B cell (primary cell): ENCODE data around the gene DCHS1. TPM values are rescaled to one million over a fixed set of nuclear protein-coding genes. Genes with fewer than 3 reads are reported as not detected.

ENCODE experiments used
- ATAC-seq: fragments of 200-7000 bp; cut with Tn5 transposase; one replicate; pipeline ENCODE4 v1.10.0; 2021; ENCODE audit warnings: low read depth, mild to moderate bottlenecking, moderate number of reproducible peaks, moderate library complexity
- CTCF ChIA-PET: fragments of 350-600 bp; sonication (Branson Sonifier 250); formaldehyde crosslinking; loops from one replicate; lab custom pipeline; 2021; ENCODE audit warnings: antibody characterized with exemption, inconsistent platforms; lab: Charles Lee
- POLR2A ChIA-PET: fragments of 350-600 bp; sonication (Branson Sonifier 250); formaldehyde crosslinking; loops from one replicate; lab custom pipeline; 2021; ENCODE audit warnings: antibody characterized with exemption; lab: Charles Lee
- DNase-seq: peaks from one replicate; pipeline ENCODE4 v3.0.0; 2013
- H2AFZ ChIP-seq: 2 replicates; pipeline ENCODE4 v1.6.1; 2012; ENCODE audit warnings: mild to moderate bottlenecking, low read depth, low read length; ENCODE audit not compliant: insufficient read depth, poor library complexity, severe bottlenecking
- H3K27ac ChIP-seq, 2 donors: 1 replicate in 1 of 2; 2 replicates in 1 of 2; pipeline ENCODE4 v1.5.1; 2012 to 2013; ENCODE audit warnings: low read length in 2 of 2, mild to moderate bottlenecking in 2 of 2, moderate library complexity in 1 of 2
- H3K27me3 ChIP-seq, 4 experiments: fragments of 200-600 bp in 1 of 4; sonication (generic) in 1 of 4; replicated peaks in 1 of 4; 1 replicate in 2 of 4; 2 replicates in 2 of 4; pipeline versions ENCODE4 v1.6.1 to v1.7.0; 2013 to 2016; ENCODE audit warnings: low read length in 3 of 4, mild to moderate bottlenecking in 2 of 4, mixed read lengths in 1 of 4, moderate library complexity in 1 of 4; ENCODE audit not compliant: insufficient read depth in 4 of 4, control insufficient read depth in 3 of 4; ENCODE audit errors: control extremely low read depth in 1 of 4
- H3K36me3 ChIP-seq, 2 experiments: replicated peaks in 1 of 2; 1 replicate in 1 of 2; 2 replicates in 1 of 2; pipeline versions ENCODE4 v1.6.1 to v1.7.1; 2013; ENCODE audit warnings: low read length in 1 of 2; ENCODE audit not compliant: insufficient read depth in 2 of 2, control insufficient read depth in 1 of 2; ENCODE audit errors: control extremely low read depth in 1 of 2, extremely low read depth in 1 of 2
- H3K4me1 ChIP-seq, 2 donors: fragments of 200-600 bp in 1 of 2; sonication (generic) in 1 of 2; 1 replicate in 1 of 2; 2 replicates in 1 of 2; pipeline versions ENCODE4 v1.5.1 to v1.6.1; 2013 to 2017; ENCODE audit warnings: low read length in 2 of 2; ENCODE audit not compliant: control insufficient read depth in 2 of 2, insufficient read depth in 2 of 2
- H3K4me2 ChIP-seq: replicated peaks from 2 replicates; pipeline ENCODE3; 2012; ENCODE audit warnings: mild to moderate bottlenecking, low read depth, low read length; ENCODE audit not compliant: poor library complexity, severe bottlenecking
- H3K4me3 ChIP-seq, 5 experiments: fragments of 200-600 bp in 1 of 5; sonication (generic) in 1 of 5; 1 replicate in 3 of 5; 2 replicates in 2 of 5; pipeline versions ENCODE4 v1.5.1 to v1.7.0; 2011 to 2016; ENCODE audit warnings: low read length in 4 of 5, mild to moderate bottlenecking in 4 of 5, low read depth in 2 of 5, control low read depth in 1 of 5, moderate library complexity in 1 of 5; ENCODE audit not compliant: insufficient read depth in 1 of 5; ENCODE audit errors: control extremely low read depth in 1 of 5, extremely low read depth in 1 of 5
- H3K79me2 ChIP-seq: fragments of 200-600 bp; sonication (generic); one replicate; pipeline ENCODE4 v1.6.0; 2016; ENCODE audit warnings: low read length; ENCODE audit not compliant: control insufficient read depth, insufficient read depth
- H3K9ac ChIP-seq: fragments of 200-600 bp; sonication (generic); 2 replicates; pipeline ENCODE4 v1.6.1; 2017; ENCODE audit warnings: mild to moderate bottlenecking, low read length, moderate library complexity
- H3K9me3 ChIP-seq, 3 donors: one replicate each; pipeline versions ENCODE4 v1.6.1 to v1.7.1; 2013; ENCODE audit warnings: low read length in 2 of 3; ENCODE audit not compliant: control insufficient read depth in 2 of 3, insufficient read depth in 1 of 3; ENCODE audit errors: control extremely low read depth in 1 of 3
- H4K20me1 ChIP-seq: 2 replicates; pipeline ENCODE4 v1.6.0; 2012; ENCODE audit warnings: mild to moderate bottlenecking, low read length; ENCODE audit not compliant: insufficient read depth, control insufficient read depth, poor library complexity, severe bottlenecking
- H3K27ac Mint-ChIP-seq: one replicate; pipeline ENCODE4 v1.8.0; 2021; ENCODE audit warnings: mixed read lengths
- H3K27me3 Mint-ChIP-seq: one replicate; pipeline ENCODE4 v1.8.0; 2021; ENCODE audit warnings: mixed read lengths
- H3K4me1 Mint-ChIP-seq: one replicate; pipeline ENCODE4 v1.8.0; 2021; ENCODE audit warnings: mixed read lengths
- H3K4me3 Mint-ChIP-seq: one replicate; pipeline ENCODE4 v1.8.0; 2021; ENCODE audit warnings: mixed read lengths
- H3K9me3 Mint-ChIP-seq: one replicate; pipeline ENCODE4 v1.8.0; 2022; ENCODE audit warnings: mixed read lengths; ENCODE audit not compliant: insufficient read depth
- EZH2 ChIP-seq: IDR thresholded peaks from 2 replicates; pipeline ENCODE4 v1.6.1; 2012; ENCODE audit warnings: borderline replicate concordance, low read depth, mild to moderate bottlenecking, moderate library complexity, low read length; ENCODE audit not compliant: insufficient read depth, poor library complexity, severe bottlenecking
- WGBS: methylation state at CpG from one replicate; pipeline ENCODE4 v1.1.5; 2013; ENCODE audit warnings: missing lambda C conversion rate; ENCODE audit not compliant: insufficient coverage; 5-methylcytosine and 5-hydroxymethylcytosine counted together
- intact Hi-C: fragments of 100-400 bp; cut with micrococcal nuclease; formaldehyde crosslinking; loops from one replicate; pipeline ENCODE4 v1.10.0; 2022
- polyA plus RNA-seq: library from polyadenylated mRNA; depleted of rRNA; stranded (reverse); fragments of >200 nt; gene quantifications from 2 replicates; pipeline ENCODE4 v1.2.3, GENCODE V29; 2012
- total RNA-seq, 2 donors: library from RNA; stranded (reverse); fragments of 120-200 nt in 1 of 2; gene quantifications; 1 replicate in 1 of 2; 2 replicates in 1 of 2; pipeline versions ENCODE4 v1.2.3 to v1.2.4, GENCODE V29; 2013 to 2022
- TF ChIP-seq, protein P1 (sequence below): fragments of 200-600 bp; IDR thresholded peaks from one replicate; pipeline ENCODE4 v1.8.0; 2022; ENCODE audit warnings: antibody characterized with exemption, mild to moderate bottlenecking

The DCHS1 gene
- total and polyA plus RNA-seq, 2 donors (not counting 1 experiment from before 2014, with no cell fraction given), result 0.31 to 0.84 TPM

DNA sequence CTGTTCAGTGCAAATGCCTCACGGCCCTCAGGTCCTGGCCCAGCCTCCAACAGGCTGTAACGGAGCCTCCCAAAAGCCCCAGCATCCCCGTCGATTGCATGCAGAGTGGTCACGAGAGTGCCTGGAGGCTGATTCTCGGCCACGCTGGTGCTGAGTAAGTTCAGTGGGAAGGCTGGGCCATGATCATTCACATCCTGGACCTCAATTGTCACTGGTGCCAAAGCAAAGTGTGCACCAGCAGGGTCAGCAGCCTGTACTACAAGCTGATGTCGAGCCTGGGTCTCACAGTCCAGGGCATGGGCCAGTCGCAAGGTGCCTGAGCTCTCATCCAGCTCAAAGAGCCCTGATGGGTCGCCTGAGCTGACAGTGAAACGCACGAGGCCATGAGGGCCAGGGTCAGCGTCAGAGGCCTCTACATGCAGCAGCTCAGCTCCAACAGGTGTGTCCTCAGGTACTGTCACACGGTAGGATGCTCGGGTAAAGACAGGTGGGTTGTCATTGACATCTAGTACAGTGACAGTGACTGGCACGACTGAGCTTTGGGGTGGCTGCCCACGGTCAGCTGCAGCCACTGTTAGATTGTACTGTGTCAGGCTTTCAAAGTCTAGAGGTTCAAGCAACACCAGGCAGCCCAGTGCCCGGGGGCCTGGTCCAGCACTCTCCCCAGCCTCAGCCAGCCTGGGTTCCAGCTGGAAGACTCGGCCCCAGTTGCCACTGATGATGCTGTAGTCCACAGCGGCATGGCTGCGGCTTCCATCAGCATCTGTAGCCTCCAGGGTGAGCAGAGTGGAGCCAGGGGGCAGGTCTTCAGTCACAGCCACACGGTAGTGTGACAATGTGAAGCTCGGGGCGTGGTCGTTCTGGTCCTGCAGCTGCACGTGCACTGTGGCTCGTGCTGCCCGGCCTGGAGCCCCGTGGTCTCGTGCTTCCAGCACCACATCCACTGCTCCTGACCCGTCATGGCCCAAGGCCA is 31.9 kb downstream of the DCHS1 start:
- H3K4me1 Mint-ChIP-seq, result peaks cover 20% of the 10 kb centered on the region
- H3K9me3 Mint-ChIP-seq, result no peaks in the 10 kb centered on the region
- Histone ChIP-seq H3K27me3 (no peaks in the 10 kb centered on the region), H3K79me2 (peaks cover 6% of the 10 kb centered on the region), H3K4me3 (no peak overlapping the region), H3K4me1 (peaks cover 22 to 24% of the 10 kb centered on the region in 2 donors), H3K4me2 (no peak overlapping the region), H2AFZ (no peak overlapping the region), H3K9ac (no peak overlapping the region), H3K9me3 (no peaks in the 10 kb centered on the region), H3K27ac (no peak overlapping the region), H4K20me1 (no peaks in the 10 kb centered on the region), H3K36me3 (no peaks in the 10 kb centered on the region)
- DNase-seq, result no peak
- no peak overlapping the region for H3K27ac Mint-ChIP-seq
- CTCF ChIA-PET, result interaction anchor here (1.1 kb wide), 2 partner anchors 44 to 132 kb away, joined by 3 to 4 read pairs; no protein-coding TSS in a partner anchor
- intact Hi-C loops, result no loop called here
- no peak for ATAC-seq
- WGBS, result 95% methylated on average over 31 of the region's 31 CpGs
- no peak overlapping the region for H3K4me3 Mint-ChIP-seq
- TF ChIP-seq EZH2, result no peak
- TF ChIP-seq, protein P1, sequence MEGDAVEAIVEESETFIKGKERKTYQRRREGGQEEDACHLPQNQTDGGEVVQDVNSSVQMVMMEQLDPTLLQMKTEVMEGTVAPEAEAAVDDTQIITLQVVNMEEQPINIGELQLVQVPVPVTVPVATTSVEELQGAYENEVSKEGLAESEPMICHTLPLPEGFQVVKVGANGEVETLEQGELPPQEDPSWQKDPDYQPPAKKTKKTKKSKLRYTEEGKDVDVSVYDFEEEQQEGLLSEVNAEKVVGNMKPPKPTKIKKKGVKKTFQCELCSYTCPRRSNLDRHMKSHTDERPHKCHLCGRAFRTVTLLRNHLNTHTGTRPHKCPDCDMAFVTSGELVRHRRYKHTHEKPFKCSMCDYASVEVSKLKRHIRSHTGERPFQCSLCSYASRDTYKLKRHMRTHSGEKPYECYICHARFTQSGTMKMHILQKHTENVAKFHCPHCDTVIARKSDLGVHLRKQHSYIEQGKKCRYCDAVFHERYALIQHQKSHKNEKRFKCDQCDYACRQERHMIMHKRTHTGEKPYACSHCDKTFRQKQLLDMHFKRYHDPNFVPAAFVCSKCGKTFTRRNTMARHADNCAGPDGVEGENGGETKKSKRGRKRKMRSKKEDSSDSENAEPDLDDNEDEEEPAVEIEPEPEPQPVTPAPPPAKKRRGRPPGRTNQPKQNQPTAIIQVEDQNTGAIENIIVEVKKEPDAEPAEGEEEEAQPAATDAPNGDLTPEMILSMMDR, result no peak
- H3K27me3 Mint-ChIP-seq, result no peaks in the 10 kb centered on the region
- POLR2A ChIA-PET, result no interaction called here
